OCI-LY3 (cell line): Measurements from ENCODE around the gene MFSD6.

Experiments used
- H2AFZ ChIP-seq: fragments of 200-600, 300-600 bp; shearing (Covaris generic); 2 replicates; pipeline ENCODE4 v1.6.0; 2014; ENCODE audit warnings: antibody characterized with exemption, low read depth, low read length
- H3K27ac ChIP-seq: fragments of 200-600, 300-600 bp; sonication (generic); 2 replicates; pipeline ENCODE4 v1.5.1; 2014; ENCODE audit warnings: mild to moderate bottlenecking, low read length, moderate library complexity, mixed read lengths
- H3K27me3 ChIP-seq: fragments of 200-600, 300-600 bp; sonication (generic); 2 replicates; pipeline ENCODE4 v1.6.1; 2014; ENCODE audit warnings: low read depth, low read length, mixed read lengths
- H3K36me3 ChIP-seq: fragments of 200-600, 300-600 bp; sonication (generic); replicated peaks from 2 replicates; pipeline ENCODE3; 2014; ENCODE audit warnings: low read depth, low read length, mixed read lengths
- H3K4me1 ChIP-seq: fragments of 300-600, 200-600 bp; sonication (generic); 2 replicates; pipeline ENCODE4 v1.6.1; 2014; ENCODE audit warnings: low read length, mixed read lengths
- H3K4me2 ChIP-seq: fragments of 200-600, 300-600 bp; sonication (generic); 2 replicates; pipeline ENCODE4 v1.6.1; 2014; ENCODE audit warnings: low read length, mixed read lengths
- H3K4me3 ChIP-seq: fragments of 300-600, 200-600 bp; sonication (generic); 2 replicates; pipeline ENCODE4 v1.5.1; 2014; ENCODE audit warnings: antibody characterized with exemption, mild to moderate bottlenecking, low read length, moderate library complexity
- H3K79me2 ChIP-seq: fragments of 300-600, 200-600 bp; shearing (Covaris generic); 2 replicates; pipeline ENCODE4 v1.6.1; 2014; ENCODE audit warnings: mild to moderate bottlenecking, low read length, mixed read lengths
- H3K9ac ChIP-seq: fragments of 300-600, 200-600 bp; shearing (Covaris generic); 2 replicates; pipeline ENCODE4 v1.6.0; 2014; ENCODE audit warnings: mild to moderate bottlenecking, low read length, moderate library complexity
- H3K9me3 ChIP-seq: fragments of 200-600, 300-600 bp; shearing (Covaris generic); 2 replicates; pipeline ENCODE4 v1.6.1; 2014; ENCODE audit warnings: low read length, mixed read lengths; ENCODE audit not compliant: insufficient read depth
- H4K20me1 ChIP-seq: fragments of 200-600, 300-600 bp; sonication (generic); 2 replicates; pipeline ENCODE4 v1.6.1; 2016; ENCODE audit warnings: low read length, mixed read lengths; ENCODE audit not compliant: insufficient read depth
- CTCF ChIP-seq: fragments of 200-600, 300-600 bp; sonication (generic); IDR thresholded peaks from 2 replicates; pipeline ENCODE4 v1.5.1; 2014; ENCODE audit warnings: antibody characterized with exemption, low read length, low read depth
- EZH2phosphoT487 ChIP-seq: fragments of 200-600 bp; shearing (Covaris generic); IDR thresholded peaks from 2 replicates; pipeline ENCODE4 v1.6.1; 2018; ENCODE audit warnings: antibody characterized with exemption, mixed run types, low read depth

Gene MFSD6

GRCh38 chr2:190444976-190445375 lies 36.8 kb downstream of the MFSD6 start:
- no peak overlapping the region for H2AFZ ChIP-seq
- no peaks in the 10 kb centered on the region for H3K79me2 ChIP-seq
- H4K20me1 ChIP-seq, result no peaks in the 10 kb centered on the region
- no peaks in the 10 kb centered on the region for H3K4me1 ChIP-seq
- H3K9me3 ChIP-seq, result no peaks in the 10 kb centered on the region
- H3K9ac ChIP-seq, result no peak overlapping the region
- no peak overlapping the region for H3K4me2 ChIP-seq
- H3K36me3 ChIP-seq, result no peaks in the 10 kb centered on the region
- TF ChIP-seq EZH2phosphoT487, result no peak
- no peak for TF ChIP-seq CTCF
- no peak overlapping the region for H3K4me3 ChIP-seq
- no peaks in the 10 kb centered on the region for H3K27me3 ChIP-seq
- H3K27ac ChIP-seq, result no peak overlapping the region

GRCh38 chr2:190446193-190446592 lies 38.0 kb downstream of the MFSD6 start:
- no peak overlapping the region for H3K9ac ChIP-seq
- TF ChIP-seq EZH2phosphoT487, result no peak
- no peak for TF ChIP-seq CTCF
- H3K27ac ChIP-seq, result no peak overlapping the region
- no peaks in the 10 kb centered on the region for H4K20me1 ChIP-seq
- no peaks in the 10 kb centered on the region for H3K9me3 ChIP-seq
- H3K4me3 ChIP-seq, result no peak overlapping the region
- no peaks in the 10 kb centered on the region for H3K79me2 ChIP-seq
- no peaks in the 10 kb centered on the region for H3K36me3 ChIP-seq
- H3K27me3 ChIP-seq, result no peaks in the 10 kb centered on the region
- H3K4me1 ChIP-seq, result no peaks in the 10 kb centered on the region
- no peak overlapping the region for H3K4me2 ChIP-seq
- no peak overlapping the region for H2AFZ ChIP-seq

- no peak overlapping the region for H3K27ac ChIP-seq
- no peak overlapping the region for H3K4me3 ChIP-seq
- no peaks in the 10 kb centered on the region for H3K9me3 ChIP-seq
- no peak for TF ChIP-seq EZH2phosphoT487
- H3K36me3 ChIP-seq, result no peaks in the 10 kb centered on the region
- no peaks in the 10 kb centered on the region for H3K79me2 ChIP-seq
- no peaks in the 10 kb centered on the region for H3K27me3 ChIP-seq
- H4K20me1 ChIP-seq, result no peaks in the 10 kb centered on the region
- H3K4me2 ChIP-seq, result no peak overlapping the region
- H3K9ac ChIP-seq, result no peak overlapping the region
- no peaks in the 10 kb centered on the region for H3K4me1 ChIP-seq
- H2AFZ ChIP-seq, result no peak overlapping the region
Observed at GRCh38 chr2:190446750-190447516, 38.8 kb downstream of the MFSD6 start.

- Histone ChIP-seq H3K4me2 (no peak overlapping the region), H3K9me3 (no peaks in the 10 kb centered on the region), H3K27ac (no peak overlapping the region), H3K9ac (no peak overlapping the region), H4K20me1 (no peaks in the 10 kb centered on the region), H3K4me3 (no peak overlapping the region), H3K4me1 (peaks cover 5% of the 10 kb centered on the region), H3K79me2 (no peaks in the 10 kb centered on the region), H3K36me3 (no peaks in the 10 kb centered on the region), H3K27me3 (no peaks in the 10 kb centered on the region), H2AFZ (no peak overlapping the region)
- TF ChIP-seq EZH2phosphoT487 (no peak), CTCF (no peak)
Observed at GRCh38 chr2:190447766-190448165, 39.6 kb downstream of the MFSD6 start.
